Non-pigmented ciliary epithelial cell (primary cell): ENCODE data around the gene CGNL1.
A peak's percentile ranks its signal among the peaks of the same experiment; 100 is the strongest.

Experiments
- DNase-seq: peaks from one replicate; pipeline ENCODE4 v3.0.0-alpha.2; 2010; ENCODE audit warnings: low read depth

CGNL1 gene

DNA sequence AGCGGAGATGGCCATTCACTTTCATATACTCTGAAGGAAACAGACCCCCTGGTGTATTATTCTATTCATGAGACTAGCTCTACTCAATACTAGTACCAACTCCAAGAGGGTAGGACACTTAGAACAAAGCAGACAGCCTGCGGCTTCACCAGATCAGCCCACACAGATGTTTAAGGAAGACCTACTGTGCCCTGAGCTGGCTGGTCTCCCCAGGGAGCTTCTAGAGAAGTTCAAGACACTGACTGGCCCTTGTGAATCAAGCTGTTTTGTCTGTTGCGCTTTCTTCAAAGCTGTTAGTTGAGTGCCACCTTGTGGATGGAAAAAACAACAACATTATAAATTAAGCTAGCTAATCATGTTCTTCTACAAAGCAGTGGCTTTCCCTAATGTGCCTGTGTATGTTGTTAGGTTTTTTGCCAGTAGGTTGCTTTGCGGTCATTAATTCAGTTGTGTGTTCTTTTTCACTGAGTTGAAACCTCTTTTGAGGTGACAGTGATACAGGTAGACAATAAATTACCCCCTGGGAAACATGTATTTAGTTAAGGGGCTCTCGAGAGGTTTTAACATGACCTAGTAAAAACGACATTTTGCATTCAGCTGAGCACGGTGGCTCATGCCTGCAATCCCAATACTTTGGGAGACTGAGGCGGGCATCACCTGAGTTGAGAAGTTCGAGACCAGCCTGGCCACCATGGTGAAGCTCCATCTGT lies 151.2 kb downstream of the CGNL1 start:
- DNase-seq, result peak; percentile 68

DNA sequence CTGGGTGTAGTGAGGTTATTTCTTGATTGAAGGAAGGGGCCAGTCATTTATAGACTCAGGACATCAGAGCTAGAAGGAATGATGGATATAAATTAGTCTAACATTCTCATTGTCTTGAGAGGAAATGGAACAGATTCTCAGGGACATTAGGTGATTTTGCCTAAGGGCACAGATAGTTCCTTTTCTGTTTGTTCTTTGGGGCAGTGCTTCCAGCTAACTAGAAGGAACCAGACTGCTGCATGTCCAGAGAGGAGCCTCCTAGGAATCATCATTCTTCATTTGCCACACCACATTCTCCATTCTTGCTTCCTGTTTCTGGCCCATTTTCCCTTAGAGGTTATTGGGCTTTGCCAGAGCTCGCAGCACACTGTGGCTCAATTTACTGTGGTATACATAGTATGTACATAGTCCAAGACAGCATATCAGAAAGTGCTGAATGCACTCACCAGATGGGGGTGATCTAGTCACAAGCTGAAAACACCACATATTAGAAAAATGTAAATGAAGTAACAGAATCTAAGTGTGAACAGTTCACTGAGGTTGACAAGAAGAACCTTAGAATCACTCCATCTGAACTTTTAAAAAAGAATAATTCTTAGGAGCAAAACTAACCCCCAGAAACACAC lies 152.7 kb downstream of the CGNL1 start:
- no peak for DNase-seq

DNA sequence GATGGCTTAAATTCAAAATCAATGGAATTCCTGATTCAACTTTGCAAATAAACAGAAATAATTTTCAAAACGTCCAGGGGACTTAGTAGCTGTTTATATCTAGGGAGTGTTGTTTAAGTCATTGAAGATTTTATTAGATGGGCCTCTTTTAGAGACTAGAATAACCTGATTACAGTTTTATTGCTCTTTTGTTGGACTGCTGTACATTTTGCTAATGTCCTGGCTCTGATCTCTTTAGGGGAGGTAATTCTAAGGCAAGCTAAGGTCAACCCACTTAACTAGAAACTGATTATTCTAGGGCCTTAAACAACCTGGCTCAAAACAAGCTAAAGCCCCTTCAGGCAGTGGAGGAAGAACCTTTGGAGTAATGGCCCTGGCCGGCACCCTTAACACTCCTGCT lies 153.4 kb downstream of the CGNL1 start:
- no peak for DNase-seq

DNA sequence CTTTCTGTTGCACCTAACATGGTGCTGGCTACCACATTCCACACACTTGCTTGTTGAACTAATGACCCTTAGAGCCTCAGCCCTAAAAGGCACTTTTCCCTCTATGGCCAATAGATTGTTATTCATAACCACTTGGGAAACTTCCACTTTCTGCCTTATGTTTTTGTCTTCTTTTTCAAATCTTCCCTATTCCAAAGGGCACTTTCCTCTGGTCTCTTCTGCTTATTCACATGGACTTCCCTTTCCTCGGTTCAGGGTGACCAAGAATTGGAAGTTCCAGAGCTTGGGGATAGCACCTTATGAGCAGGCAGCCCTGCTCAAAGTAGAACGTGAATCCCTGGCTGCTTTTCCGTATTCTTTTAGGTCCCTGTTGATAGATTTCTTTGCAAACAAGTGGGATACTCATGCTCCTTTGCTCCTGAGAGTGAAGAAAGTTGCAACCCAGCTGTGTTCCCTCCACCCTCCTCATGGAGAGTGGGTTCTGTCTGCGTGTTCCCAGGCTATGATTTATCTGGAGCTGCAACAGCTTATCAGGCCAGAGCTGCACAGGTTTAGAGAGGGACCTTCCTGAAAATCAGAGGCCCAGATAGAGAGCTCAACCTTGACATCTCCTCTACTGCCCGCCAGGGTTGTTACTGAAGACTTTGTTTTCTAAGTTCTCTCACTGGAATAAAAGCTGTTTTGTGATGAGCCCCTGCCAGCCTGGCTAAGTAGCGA lies 156.6 kb downstream of the CGNL1 start:
- no peak for DNase-seq

DNA sequence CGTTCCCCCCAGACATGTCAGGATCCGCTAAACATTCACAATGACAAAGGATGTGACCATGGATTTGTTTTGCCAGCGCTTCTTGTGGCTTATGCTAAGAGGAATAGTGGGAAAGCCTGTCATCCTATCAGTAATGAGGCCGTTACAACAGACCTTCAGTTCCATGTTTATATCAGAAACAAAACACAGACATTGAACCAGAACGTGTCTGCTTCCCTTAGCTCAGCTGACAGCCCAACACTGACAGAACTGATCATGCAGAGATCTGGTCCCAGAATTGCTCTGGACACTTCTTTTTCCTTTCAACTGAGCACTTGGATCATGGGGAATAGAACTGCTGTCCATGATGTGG lies 157.1 kb downstream of the CGNL1 start:
- no peak for DNase-seq

DNA sequence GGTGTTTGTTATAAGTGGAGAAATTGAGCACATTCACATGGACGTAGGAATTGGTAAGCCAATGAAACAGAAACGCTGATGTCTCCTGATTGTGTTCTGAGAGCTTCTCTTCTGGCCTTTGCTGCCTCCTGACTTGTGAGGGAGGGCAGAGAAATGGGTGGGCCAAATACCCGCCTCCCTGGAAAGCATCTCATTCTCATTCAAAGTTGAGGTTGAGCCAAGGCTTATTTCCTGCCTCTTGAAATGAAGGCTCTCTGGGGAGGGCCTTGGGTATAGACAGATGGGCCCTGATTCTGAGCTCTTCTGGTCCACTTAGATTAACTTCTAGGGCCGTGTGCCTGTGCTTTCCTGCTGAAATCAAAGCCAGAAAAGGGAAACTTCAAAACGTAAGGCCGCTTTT lies 158.0 kb downstream of the CGNL1 start:
- no peak for DNase-seq

DNA sequence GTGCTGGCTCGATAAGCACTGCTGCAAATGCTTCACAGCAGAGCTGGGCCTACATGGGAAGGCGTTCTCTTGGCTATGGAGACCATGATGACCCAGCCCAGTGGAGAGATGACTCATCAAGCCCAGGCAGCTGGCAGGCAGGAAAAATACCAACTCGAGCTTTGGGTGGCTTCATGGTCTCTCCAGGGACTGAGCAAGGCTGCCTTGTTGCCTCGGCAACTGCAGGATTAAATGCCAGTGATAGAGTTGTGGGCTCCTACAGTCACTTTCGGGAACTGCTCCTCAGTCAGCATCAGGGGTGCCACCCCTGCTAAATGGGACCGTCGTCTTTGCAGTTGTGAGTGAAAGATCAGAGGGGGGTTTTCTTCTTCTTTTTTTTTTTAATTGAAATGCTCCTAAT lies 160.8 kb downstream of the CGNL1 start:
- no peak for DNase-seq

DNA sequence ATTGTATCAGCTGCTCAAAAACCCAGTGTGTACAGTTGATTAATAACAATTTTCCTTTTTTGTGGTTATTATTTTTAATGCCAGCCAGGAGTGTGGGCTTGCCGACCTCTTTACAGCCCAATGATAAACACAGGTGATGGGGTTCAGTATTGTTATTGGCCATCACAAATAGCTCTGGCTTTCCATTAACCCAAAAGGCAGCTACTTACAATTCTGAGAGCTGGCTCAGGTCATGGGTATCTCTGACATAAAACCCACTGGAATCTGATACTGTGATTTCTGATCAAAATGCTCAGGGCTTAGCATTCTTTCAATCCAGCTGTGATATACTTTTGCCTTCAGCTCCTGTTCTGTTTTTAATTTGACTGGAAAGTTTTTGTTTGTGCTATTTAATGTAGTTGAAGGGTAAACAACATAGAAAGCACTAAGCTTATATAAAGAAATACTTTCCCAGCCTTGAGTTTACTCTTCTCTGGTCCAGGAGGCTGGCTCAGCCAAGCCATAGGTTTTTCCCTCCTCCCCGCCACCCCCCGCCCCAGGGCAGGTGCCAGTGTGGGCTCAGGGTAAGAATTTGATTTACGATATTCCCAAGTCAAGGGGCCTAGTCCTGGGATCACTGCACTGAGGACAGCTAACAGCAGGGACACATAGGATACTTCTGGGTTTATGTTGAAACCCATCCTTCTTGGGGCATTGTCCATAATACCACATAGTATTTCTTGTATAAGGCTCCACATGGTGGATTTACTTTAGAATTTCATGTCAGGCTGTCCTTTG lies 161.4 kb downstream of the CGNL1 start:
- DNase-seq, result no peak

DNA sequence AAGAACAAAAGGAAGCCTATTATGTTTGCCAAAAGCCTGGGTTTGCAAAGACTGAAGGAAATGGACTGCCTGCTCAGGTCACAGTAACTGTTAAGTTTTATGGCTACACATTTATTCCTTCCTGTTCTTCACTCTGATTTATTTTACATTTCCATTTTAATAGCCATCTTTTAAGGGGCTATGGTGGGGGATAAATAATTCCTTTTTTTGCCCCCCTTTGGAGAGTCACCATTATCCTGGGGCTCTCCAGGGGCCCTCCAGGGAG lies 161.9 kb downstream of the CGNL1 start:
- DNase-seq, result no peak

DNA sequence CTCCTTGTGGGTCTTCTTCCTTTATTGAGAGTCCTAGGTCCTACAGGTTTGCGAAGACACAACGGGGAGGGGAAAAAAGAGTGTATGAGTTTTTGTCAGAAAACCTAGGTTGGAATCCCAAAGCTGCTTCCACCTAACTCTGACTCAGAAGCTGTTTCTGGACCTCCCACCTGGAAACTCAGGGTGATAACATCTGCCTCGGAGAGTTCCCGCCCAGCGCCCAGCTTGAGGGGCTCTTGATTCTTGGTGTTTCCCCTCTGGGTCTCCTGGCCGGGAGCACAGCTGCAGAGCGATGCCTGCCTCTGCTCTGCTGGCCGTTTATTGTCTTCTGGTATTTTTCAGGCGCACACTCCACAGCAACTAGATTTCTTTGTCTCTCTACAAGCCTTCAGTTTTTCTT lies 162.5 kb downstream of the CGNL1 start:
- no peak for DNase-seq

DNA sequence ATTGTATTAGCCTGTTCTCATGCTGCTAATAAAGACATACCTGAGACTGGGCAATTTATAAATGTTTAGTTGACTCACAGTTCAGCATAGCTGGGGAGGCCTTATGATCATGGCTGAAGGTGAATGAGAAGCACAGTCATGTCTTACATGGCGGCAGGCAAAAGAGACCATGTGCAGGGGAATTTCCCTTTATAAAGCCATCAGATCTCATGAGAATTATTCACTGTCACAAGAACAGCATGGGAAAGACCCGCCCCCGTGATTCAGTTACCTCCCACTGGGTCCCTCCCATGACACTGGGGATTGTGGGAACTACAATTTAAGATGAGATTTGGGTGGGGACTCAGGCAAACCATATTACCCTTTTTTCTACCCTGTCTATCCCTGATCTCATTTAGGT lies 163.9 kb downstream of the CGNL1 start:
- no peak for DNase-seq

DNA sequence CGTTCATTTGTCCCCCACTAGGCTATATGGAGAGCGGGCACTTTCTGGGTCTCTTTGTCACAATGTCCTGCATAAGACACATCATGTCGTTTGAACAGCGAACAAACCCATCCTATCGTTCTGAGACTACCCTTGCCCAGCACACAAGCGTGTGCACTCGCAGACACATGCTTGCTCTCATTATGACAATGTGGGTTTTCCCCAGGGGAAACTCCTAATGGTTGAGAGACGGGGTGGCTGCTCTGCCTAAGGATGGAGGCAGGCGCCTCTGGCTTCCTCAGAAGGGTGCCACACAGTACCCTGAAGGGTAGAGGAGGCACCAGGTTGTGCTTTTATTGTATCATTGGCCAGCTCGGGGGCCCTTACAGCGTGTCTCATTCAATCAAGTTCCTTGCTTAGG lies 164.4 kb downstream of the CGNL1 start:
- DNase-seq, result no peak

DNA sequence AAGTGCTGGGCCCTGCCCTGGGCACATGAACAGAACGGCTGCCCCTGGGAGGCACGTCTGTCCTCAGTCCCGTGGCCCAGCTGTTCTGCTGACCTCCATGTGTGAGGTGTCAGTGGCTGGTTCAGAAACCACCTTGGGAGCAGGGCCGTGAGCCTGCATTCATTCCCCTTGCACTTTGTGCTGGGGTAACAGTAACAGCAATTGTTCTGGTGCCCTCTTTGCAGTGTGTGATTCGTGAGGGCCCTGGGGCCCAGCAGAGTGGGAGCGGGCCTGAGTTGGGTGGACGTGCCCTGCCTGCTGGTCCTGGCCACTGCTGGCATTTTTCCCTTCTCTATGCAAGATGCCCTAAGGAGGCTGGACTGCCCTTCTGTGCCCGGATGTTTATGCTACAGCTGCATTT lies 165.0 kb downstream of the CGNL1 start:
- no peak for DNase-seq

DNA sequence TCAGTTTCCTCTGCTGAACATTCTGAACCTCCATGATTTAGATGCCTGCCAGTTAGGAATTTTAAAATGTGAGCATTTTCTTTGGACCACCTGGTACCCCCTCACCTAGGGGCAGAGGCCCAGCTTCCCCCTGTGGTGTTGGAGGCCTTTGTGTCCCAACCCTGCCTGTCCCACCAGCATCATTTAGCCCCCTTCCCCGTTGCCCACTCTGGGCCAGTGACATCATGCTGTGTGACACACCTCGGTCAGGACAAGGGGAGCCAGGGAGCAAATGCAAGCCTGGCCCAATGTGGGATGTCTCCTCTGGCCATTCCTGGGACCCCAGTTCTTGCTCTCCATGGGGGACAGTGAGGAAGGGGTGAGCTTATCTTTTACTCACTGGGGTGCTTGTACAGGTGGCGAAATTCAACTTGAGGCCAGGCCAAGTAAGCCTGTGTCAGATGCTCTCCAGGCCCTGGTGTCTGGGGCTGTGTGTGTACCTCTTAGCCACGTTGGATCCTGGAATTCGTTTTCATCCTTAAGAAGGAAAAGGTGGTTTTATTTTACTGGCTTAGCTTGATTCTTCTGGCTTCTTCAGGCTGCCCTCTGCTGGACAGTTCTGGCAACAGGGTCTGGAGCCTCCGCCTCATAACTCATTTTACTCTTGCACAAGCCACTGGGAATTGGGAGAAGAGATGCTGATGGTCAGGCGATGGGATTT lies 165.7 kb downstream of the CGNL1 start:
- DNase-seq, result no peak

DNA sequence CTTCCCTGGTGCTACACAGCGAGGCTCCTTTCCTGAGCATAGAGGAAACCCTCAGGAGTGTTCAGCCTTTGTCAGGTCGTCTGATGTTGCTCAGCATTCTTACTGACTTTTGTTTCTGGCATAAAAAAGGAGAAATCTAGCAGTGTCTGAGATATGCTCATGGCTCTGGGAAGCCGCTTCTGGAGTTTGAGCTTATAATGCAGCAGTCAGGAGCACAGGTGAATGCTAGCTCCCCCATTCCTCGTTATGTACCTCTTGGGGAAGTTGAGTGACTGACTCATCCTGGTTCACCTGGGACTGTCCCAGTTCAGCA lies 166.2 kb downstream of the CGNL1 start:
- no peak for DNase-seq

DNA sequence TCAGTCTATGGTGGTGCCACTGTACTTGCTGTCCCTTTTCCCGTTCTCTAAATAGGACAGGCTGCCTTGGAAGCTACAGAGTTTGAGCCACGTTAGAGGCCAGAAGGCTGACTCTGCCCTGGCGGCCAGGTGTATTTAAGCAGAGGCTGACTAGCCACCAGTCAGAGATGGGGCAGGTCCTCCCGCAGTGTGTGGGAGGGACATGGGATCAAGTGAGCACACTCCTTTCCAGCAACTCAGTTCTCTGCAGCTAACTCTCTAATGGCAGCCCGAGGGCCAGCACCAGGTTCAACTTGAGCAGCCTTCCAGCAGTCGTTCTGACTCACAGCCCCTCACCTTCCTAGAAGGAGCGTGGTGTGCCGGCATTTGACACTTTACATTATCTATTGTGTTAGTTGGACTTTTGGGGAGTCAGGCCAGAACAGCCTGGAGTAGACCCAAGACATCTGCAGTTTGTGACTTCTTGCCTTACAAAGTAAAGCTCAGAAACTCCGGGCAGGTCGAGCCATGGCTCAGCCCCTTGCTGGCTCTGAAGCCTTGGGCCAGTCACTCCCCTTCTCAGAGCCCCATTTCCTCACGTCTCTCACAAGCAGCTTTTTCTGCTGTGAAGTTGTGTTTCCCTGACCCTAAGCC lies 168.7 kb downstream of the CGNL1 start:
- DNase-seq, result no peak

DNA sequence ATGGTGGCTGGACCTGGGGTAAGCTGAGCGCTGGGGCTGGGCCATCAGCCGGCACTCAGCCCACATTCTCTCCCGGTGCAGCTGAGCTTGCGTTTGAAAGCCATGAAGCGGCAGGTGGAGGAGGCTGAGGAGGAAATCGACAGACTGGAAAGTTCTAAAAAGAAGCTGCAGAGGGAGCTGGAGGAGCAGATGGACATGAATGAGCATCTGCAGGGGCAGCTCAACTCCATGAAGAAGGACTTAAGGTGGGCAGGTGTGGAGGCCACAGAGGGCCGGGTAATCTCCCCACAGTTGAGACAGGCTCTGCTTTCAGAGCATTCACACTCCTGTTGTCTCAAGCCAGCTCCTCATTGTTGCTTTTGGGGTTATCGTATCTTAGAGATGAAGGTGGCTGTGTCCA lies 169.7 kb downstream of the CGNL1 start:
- DNase-seq, result no peak

DNA sequence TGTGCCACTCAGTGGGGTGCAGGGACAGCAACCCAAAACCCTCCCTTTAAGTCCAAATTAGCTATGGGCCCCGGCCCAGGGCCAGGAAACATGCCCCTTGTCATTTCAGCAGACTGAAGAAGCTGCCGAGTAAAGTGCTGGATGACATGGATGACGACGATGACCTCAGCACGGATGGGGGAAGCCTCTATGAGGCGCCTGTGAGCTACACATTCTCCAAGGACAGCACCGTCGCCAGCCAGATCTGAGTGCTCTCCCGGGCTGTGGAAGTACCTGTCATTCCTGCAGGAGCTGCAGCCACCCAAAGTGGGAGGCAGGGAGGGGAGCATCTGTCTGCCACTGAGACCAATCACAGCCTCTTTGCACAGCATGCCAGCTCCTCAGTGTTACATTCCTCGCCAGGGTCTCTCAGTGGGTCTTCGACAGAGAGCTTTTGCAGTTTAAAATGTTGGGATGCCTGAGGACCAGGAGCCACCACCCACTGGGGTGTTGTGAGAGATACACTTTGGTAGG lies 171.0 kb downstream of the CGNL1 start:
- no peak for DNase-seq

DNA sequence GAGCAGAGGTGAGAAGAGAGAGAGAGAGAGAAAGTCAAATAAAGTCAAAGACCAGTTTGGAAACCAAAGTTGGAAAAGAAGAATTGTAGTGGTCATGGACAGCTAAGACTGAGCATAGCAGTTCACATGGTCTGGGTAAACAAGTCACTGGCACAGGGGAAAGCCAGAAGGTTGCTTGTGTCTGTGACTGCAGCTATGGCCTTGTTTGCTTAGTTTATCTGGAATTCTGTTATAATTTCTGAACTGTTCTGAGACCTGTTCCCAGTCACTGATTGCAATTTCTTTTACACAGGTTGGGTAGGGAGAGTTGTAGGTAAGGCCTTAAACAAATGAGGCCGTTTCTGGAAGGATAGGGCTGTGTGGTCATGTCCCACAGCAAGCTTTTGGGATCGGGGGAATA lies 172.0 kb downstream of the CGNL1 start:
- DNase-seq, result no peak

DNA sequence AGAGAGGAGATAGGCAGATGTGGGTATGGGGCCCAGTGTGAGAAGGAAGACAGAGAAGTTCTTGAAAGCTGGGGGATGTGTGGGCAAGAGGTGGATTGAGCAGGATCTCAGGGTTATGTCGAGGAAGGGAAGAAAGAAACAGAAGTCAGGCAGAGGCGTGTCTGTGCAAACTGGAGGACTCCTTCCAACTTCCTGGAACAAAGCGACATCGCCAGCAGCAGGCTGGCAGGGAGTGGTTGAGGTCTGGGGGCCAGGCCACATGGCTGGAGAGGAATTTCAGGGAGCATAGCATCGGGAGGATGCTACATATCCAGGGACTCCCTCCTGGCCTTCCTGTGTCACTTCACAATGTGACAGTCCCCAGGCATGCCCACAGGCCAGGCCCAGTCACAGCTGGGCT lies 172.5 kb downstream of the CGNL1 start:
- DNase-seq, result no peak

DNA sequence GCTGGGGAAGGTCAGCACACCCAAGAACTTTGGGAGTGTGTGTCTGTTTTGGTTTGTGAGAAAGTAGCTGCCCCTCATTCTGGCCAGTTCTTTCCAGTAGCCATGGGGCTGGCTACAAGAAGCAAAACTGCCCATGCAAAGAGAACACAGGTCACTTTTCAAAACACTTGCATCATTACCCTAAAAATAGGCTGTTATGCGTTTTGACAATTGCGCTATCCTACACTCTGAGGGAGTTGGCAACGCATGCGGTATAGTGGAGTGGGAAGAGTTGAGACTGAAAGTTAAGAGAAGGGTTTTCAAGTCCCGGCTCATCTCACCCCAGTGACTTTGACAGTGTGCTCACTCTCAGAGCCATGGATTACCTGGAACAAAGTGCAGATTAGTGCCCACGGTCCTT lies 173.6 kb downstream of the CGNL1 start:
- no peak for DNase-seq

DNA sequence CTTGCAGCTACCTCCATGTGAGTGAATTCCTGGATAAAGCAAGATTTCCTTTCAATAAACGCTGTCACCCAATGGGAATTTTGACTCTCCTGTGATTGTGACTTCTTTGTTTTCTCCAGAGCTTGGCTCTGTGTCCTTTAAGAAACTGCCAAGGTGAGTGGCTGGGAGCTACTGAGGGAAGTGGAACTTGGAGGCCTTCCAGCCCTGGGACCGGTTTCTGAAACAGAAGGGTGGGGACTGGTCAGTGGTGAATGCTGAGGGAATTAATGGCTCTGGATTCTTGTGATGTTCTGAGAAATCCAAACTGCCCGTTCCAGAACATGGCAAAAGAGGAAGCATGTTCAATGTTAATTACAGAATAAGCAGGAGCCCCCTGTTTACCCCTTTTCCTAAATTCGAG lies 174.3 kb downstream of the CGNL1 start:
- DNase-seq, result no peak
